NCI-H1436 (cell line): ENCODE results near the gene PPP1R14C.

Experiments used
- DNase-seq: peaks from one replicate; lab custom pipeline; 2025; lab: John Stamatoyannopoulos, UW

Gene PPP1R14C

GRCh38 chr6:150195996-150196417, 53.2 kb downstream of the PPP1R14C start:
- no peak for DNase-seq

- no peak for DNase-seq
Observed at GRCh38 chr6:150196942-150197745, 54.3 kb downstream of the PPP1R14C start.

- DNase-seq: no peak
Observed at GRCh38 chr6:150198532-150198931, 55.7 kb downstream of the PPP1R14C start.

- no peak for DNase-seq
Observed at GRCh38 chr6:150199241-150199640, 56.4 kb downstream of the PPP1R14C start.

- DNase-seq: no peak
Observed at GRCh38 chr6:150200428-150201100, 57.7 kb downstream of the PPP1R14C start.

- no peak for DNase-seq
Observed at GRCh38 chr6:150201285-150201684, 58.4 kb downstream of the PPP1R14C start.

- no peak for DNase-seq
Observed at GRCh38 chr6:150201772-150202329, 59.0 kb downstream of the PPP1R14C start.

GRCh38 chr6:150202404-150202803, 59.6 kb downstream of the PPP1R14C start:
- DNase-seq: no peak

- DNase-seq: no peak
Observed at GRCh38 chr6:150202934-150203333, 60.1 kb downstream of the PPP1R14C start.

- no peak for DNase-seq
Observed at GRCh38 chr6:150203378-150203777, 60.5 kb downstream of the PPP1R14C start.

- DNase-seq: no peak
Observed at GRCh38 chr6:150203871-150204545, 61.2 kb downstream of the PPP1R14C start.

- DNase-seq: no peak
Observed at GRCh38 chr6:150204705-150205472, 62.0 kb downstream of the PPP1R14C start.

- DNase-seq: no peak
Observed at GRCh38 chr6:150207931-150208570, 65.2 kb downstream of the PPP1R14C start.

- DNase-seq: no peak
Observed at GRCh38 chr6:150208611-150209352, 65.9 kb downstream of the PPP1R14C start.

- no peak for DNase-seq
Observed at GRCh38 chr6:150209415-150209814, 66.6 kb downstream of the PPP1R14C start.

- no peak for DNase-seq
Observed at GRCh38 chr6:150211700-150212511, 69.1 kb downstream of the PPP1R14C start.

- no peak for DNase-seq
Observed at GRCh38 chr6:150212778-150213177, 69.9 kb downstream of the PPP1R14C start.

- no peak for DNase-seq
Observed at GRCh38 chr6:150213301-150213700, 70.5 kb downstream of the PPP1R14C start.

- no peak for DNase-seq
Observed at GRCh38 chr6:150214310-150214709, 71.5 kb downstream of the PPP1R14C start.
